ENCODE measurements around the gene PRPF38B. TPM values are rescaled to one million over a fixed set of nuclear protein-coding genes. Genes with fewer than 3 reads are reported as not detected.

The PRPF38B gene
- total and polyA plus RNA-seq, 10 donors, result 28.7 to 84.8 (median 55.8) TPM

DNA sequence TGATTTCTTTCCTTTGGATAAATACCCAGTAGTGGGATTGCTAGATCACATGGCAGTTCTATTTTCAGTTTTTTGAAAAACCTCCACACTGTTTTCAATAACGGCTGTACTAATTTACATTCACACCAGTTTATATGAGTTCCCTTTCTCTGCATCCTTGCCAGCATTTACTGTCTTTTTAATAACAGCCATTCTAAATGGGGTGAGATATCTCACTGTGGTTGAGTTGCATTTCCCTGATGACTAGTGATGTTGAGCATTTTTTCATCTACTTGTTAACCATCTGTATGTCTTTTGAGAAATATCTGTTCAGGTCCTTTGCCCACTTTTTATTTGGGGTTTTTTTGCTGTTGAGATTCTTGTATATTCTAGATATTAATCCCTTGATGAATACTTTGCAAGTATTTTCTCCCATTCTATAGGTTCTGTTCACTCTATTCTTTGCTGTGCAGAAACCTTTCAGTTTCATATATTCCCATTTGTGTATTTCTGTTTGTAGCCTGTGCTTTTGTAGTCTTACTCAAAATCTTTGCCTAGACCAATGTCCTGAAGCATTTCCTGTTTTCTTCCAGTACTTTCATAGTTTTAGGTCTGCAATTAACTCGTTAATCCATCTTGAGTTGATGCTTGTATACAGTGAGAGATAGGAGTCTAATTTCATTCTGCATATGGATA, 38.5 kb upstream of the PRPF38B start:
- H3K4me1 ChIP-seq, result peaks cover 0 to 31% (median 2%) of the 10 kb centered on the region in 6 donors
- peak overlapping the region in 4 of 8 donors; percentile 31 to 69 (median 36) for H3K27ac ChIP-seq
- no peak for DNase-seq
- TF ChIP-seq POLR2A (IDR thresholded peaks at IDR 0.05) (no peak), POLR2AphosphoS5 (IDR thresholded peaks at IDR 0.05) (no peak)
- TF ChIP-seq, protein P1, sequence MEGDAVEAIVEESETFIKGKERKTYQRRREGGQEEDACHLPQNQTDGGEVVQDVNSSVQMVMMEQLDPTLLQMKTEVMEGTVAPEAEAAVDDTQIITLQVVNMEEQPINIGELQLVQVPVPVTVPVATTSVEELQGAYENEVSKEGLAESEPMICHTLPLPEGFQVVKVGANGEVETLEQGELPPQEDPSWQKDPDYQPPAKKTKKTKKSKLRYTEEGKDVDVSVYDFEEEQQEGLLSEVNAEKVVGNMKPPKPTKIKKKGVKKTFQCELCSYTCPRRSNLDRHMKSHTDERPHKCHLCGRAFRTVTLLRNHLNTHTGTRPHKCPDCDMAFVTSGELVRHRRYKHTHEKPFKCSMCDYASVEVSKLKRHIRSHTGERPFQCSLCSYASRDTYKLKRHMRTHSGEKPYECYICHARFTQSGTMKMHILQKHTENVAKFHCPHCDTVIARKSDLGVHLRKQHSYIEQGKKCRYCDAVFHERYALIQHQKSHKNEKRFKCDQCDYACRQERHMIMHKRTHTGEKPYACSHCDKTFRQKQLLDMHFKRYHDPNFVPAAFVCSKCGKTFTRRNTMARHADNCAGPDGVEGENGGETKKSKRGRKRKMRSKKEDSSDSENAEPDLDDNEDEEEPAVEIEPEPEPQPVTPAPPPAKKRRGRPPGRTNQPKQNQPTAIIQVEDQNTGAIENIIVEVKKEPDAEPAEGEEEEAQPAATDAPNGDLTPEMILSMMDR (IDR thresholded peaks at IDR 0.05 in 8 of 11, conservative IDR thresholded peaks at IDR 0.05 in 3 of 11), result no peak
- H3K27me3 ChIP-seq (replicated peaks in 1 of 7), result no peaks in the 10 kb centered on the region
- no peak overlapping the region for H3K4me3 ChIP-seq
- H3K36me3 ChIP-seq, result peaks cover 0 to 49% (median 4%) of the 10 kb centered on the region in 6 donors
- H3K9me3 ChIP-seq, result peaks cover 0 to 14% (median 0%) of the 10 kb centered on the region in 8 donors
- WGBS, 5 donors, result 47 to 70% (median 52%) methylated on average over 2 of the region's 2 CpGs
- intact Hi-C loops (cut with DNase I; ENCODE audit: low total_unique reads), result no loop called here

DNA sequence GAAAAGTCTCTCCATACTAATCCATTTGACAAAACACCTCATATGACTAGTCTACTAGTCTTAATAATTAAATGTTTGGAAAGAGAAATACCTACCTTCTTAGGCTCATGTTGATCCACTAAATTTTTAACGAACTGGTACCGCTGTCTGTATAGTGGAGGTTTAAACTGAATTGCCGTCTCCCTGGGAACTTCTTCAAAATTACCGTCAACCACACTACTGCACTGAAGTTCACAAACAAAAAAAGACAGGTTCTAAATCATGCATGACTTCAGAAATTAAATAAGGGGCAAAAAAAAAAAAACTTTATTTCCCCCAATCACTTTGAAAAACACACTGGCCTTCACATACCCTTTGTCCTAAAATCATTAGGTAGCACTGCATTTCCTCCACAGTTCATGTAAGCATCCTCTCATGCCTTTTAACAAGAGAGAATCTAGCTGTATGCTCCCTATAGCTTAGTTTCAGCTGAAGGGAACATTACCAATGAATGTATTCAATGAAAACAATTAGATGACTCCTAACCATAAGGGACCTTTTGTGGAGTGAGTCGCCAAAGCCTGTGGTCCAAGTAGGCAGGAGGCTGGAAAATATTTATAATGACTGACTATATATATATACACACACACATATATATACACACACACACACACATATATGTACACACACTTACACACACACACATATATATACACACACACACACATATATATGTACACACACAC, 34.6 kb upstream of the PRPF38B start:
- intact Hi-C loops (cut with DNase I; ENCODE audit: low total_unique reads), result no loop called here
- Histone ChIP-seq H3K9me3 (peaks cover 0 to 4% (median 0%) of the 10 kb centered on the region in 8 donors), H3K36me3 (peaks cover 0 to 21% (median 3%) of the 10 kb centered on the region in 6 donors), H3K4me3 (no peak overlapping the region), H3K4me1 (peaks cover 4 to 63% (median 21%) of the 10 kb centered on the region in 6 donors), H3K27ac (peak overlapping the region in 1 of 8 donors; percentile 11), H3K27me3 (replicated peaks in 1 of 7) (no peaks in the 10 kb centered on the region)
- TF ChIP-seq POLR2A (IDR thresholded peaks at IDR 0.05), result no peak
- no peak for DNase-seq
- WGBS, 5 donors, result 58 to 83% (median 69%) methylated on average over 5 of the region's 5 CpGs

DNA sequence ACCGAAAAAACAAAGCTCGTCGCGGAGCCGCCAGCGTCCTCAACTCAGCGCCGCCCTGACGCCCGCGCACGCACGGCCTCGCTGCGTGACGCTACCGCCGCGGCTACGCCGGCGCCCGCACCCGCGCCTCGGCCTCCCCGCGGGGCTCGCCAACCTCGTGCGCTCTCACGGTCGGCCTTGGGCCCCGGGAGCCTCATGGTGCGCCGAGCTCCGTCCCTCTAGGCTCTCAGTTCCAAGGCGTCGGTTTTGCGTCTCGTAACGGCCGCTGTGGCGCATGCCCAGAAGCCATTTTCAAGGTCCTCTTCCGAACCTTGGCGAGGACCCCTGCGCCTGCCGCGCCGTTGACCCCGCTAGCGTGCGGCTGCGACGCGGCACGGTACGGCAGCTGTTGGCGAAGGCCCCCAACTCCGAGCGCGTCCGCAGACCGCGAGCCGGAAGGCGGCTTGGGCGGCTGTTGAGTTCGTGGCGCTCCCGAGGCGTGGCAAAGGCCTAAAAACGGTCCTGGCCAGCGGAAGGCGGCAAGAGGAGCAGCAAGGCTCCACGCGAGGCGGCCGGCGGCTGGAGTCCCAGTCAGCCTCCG, 31.0 kb upstream of the PRPF38B start, which contains the start of gene HENMT1:
HENMT1 (minus strand) TSS at position 64 of the 580 bp plus-strand sequence. CDS start 1,209 bp downstream, outside the sequence.
- Histone ChIP-seq H3K4me3 (peak within 1 kb of the TSS; percentile 40 to 75 (median 54)), H3K27me3 (replicated peaks in 1 of 7) (no peaks in the 10 kb centered on the region), H3K9me3 (no peaks in the 10 kb centered on the region), H3K36me3 (peaks cover 0 to 4% (median 0%) of the 10 kb centered on the region in 6 donors), H3K27ac (peak within 1 kb of the TSS; percentile 96 to 100 (median 98)), H3K4me1 (peaks cover 4 to 46% (median 20%) of the 10 kb centered on the region in 6 donors)
- DNase-seq, result peak; percentile 94
- WGBS, 5 donors, result 0 to 2% (median 0%) methylated on average over 68 to 81 of the region's 81 CpGs
- intact Hi-C loops (cut with DNase I; ENCODE audit: low total_unique reads), result no loop called here
- TF ChIP-seq, protein P1 (IDR thresholded peaks at IDR 0.05 in 8 of 11, conservative IDR thresholded peaks at IDR 0.05 in 3 of 11), result no peak
- no peak for TF ChIP-seq POLR2A (IDR thresholded peaks at IDR 0.05)
- TF ChIP-seq POLR2AphosphoS5 (IDR thresholded peaks at IDR 0.05), result peak; percentile 81 to 91 (median 83)

DNA sequence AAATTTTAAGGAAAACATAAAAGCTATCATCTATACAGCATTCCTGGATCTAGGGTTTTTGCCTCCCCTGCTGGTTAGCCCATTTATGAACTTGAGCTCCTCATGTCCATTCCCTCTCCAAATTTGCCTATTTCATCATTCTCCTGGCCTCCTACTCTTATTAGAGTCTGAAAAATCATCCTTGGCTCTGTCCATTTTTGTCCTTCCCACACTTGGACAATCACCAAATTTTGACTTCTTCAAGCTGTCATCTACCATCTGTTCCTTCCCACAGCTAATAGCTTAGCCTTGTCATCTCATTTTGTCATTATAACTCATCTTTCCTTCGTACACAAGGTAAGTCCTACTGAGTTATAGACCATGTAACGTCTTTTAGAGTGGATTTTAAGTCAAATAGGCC, 29.0 kb upstream of the PRPF38B start:
- H3K27me3 ChIP-seq (replicated peaks in 1 of 7), result no peaks in the 10 kb centered on the region
- H3K4me1 ChIP-seq, result peaks cover 4 to 37% (median 16%) of the 10 kb centered on the region in 6 donors
- H3K27ac ChIP-seq, result peak overlapping the region in 4 of 8 donors; percentile 11 to 100 (median 62)
- TF ChIP-seq, protein P1 (IDR thresholded peaks at IDR 0.05 in 8 of 11, conservative IDR thresholded peaks at IDR 0.05 in 3 of 11), result no peak
- no peaks in the 10 kb centered on the region for H3K9me3 ChIP-seq
- intact Hi-C loops (cut with DNase I; ENCODE audit: low total_unique reads), result no loop called here
- DNase-seq, result no peak
- 78 to 92% (median 84%) methylated on average over 2 of the region's 2 CpGs for WGBS, 5 donors
- H3K36me3 ChIP-seq, result no peaks in the 10 kb centered on the region
- no peak overlapping the region for H3K4me3 ChIP-seq
